Gastroesophageal sphincter (tissue), 4 donors: Measurements from ENCODE around the gene CYB561D1. TPM values are rescaled to one million over a fixed set of nuclear protein-coding genes. Genes with fewer than 3 reads are reported as not detected.

ENCODE experiments used
- ATAC-seq: fragments of 150-250 bp; one replicate; pipeline ENCODE4 v1.9.1; 2016; ENCODE audit warnings: mild to moderate bottlenecking, moderate library complexity
- H3K27ac ChIP-seq, 4 donors: fragments of 200-600 bp; sonication (generic) in 3 of 4; 1 replicate in 3 of 4; 2 replicates in 1 of 4; pipeline ENCODE4 v1.5.1; 2016 to 2019
- H3K27me3 ChIP-seq: fragments of 200-600 bp; sonication (generic); one replicate; pipeline ENCODE4 v1.5.1; 2019
- H3K36me3 ChIP-seq, 2 donors: fragments of 200-600 bp; sonication (generic); one replicate each; pipeline ENCODE4 v1.5.1; 2019; ENCODE audit warnings: control low read depth in 1 of 2
- H3K4me1 ChIP-seq, 3 donors: fragments of 200-600 bp; sonication (generic); 1 replicate in 2 of 3; 2 replicates in 1 of 3; pipeline ENCODE4 v1.5.1; 2016 to 2019; ENCODE audit warnings: control low read depth in 2 of 3
- H3K4me3 ChIP-seq, 2 donors: fragments of 200-600 bp; sonication (generic); one replicate each; pipeline ENCODE4 v1.5.1; 2019; ENCODE audit warnings: mild to moderate bottlenecking in 1 of 2, moderate library complexity in 1 of 2
- H3K9me3 ChIP-seq, 3 donors: fragments of 200-600 bp; sonication (generic); one replicate each; pipeline ENCODE4 v1.5.1; 2017 to 2019; ENCODE audit warnings: control low read depth in 2 of 3
- CTCF ChIP-seq, 4 experiments: fragments of 200-600 bp in 2 of 4; fragments of 450-650 bp in 2 of 4; sonication (generic) in 1 of 4; IDR thresholded peaks; one replicate each; pipeline ENCODE4 v1.5.1; 2017 to 2019; ENCODE audit warnings: antibody characterized with exemption in 4 of 4, mild to moderate bottlenecking in 2 of 4, moderate library complexity in 2 of 4
- EP300 ChIP-seq: sonication (generic); formaldehyde crosslinking; IDR thresholded peaks from one replicate; pipeline ENCODE4 v1.6.1; 2017; ENCODE audit warnings: antibody characterized with exemption, mild to moderate bottlenecking
- POLR2A ChIP-seq, 2 donors: fragments of 450-650 bp; IDR thresholded peaks; one replicate each; pipeline ENCODE4 v1.6.1; 2017; ENCODE audit warnings: antibody characterized with exemption in 2 of 2, mild to moderate bottlenecking in 2 of 2, moderate library complexity in 1 of 2
- POLR2AphosphoS5 ChIP-seq: sonication (generic); formaldehyde crosslinking; IDR thresholded peaks from one replicate; pipeline ENCODE4 v1.6.1; 2017; ENCODE audit warnings: antibody characterized with exemption
- WGBS, 2 donors: methylation state at CpG; one replicate each; pipeline ENCODE4 v1.1.5; 2018; ENCODE audit warnings: low coverage in 1 of 2; 5-methylcytosine and 5-hydroxymethylcytosine counted together
- total RNA-seq, 4 donors: library from RNA; depleted of rRNA; stranded (reverse); fragments of >200 nt; gene quantifications; one replicate each; pipeline ENCODE4 v1.1.0, GENCODE V29; 2016

The CYB561D1 gene
- total RNA-seq, 4 donors from 2014 or later, result 8.3 to 15.9 (median 10.7) TPM

- H3K36me3 ChIP-seq, result peaks cover 0 to 29% of the 10 kb centered on the region in 2 donors
- peak overlapping the region in 3 of 4 donors; percentile 59 to 73 (median 71) for H3K27ac ChIP-seq
- WGBS, 2 donors, result 52 to 56% methylated on average over 2 to 3 of the region's 4 CpGs
- H3K27me3 ChIP-seq, result no peaks in the 10 kb centered on the region
- H3K9me3 ChIP-seq, result no peaks in the 10 kb centered on the region
- TF ChIP-seq EP300 (no peak), CTCF (IDR thresholded peaks at IDR 0.05) (peak in 3 of 4 experiments; percentile 26 to 48 (median 35))
- peaks cover 0 to 73% (median 30%) of the 10 kb centered on the region in 3 donors for H3K4me1 ChIP-seq
- H3K4me3 ChIP-seq, result no peak overlapping the region
- peak; percentile 22 for ATAC-seq
Measured at GRCh38 chr1:109499661-109500536, 6.0 kb downstream of the CYB561D1 start.

- 0 to 20% methylated on average over 2 to 5 of the region's 5 CpGs for WGBS, 2 donors
- H3K4me1 ChIP-seq, result peaks cover 0 to 63% (median 24%) of the 10 kb centered on the region in 3 donors
- peak; percentile 64 for ATAC-seq
- H3K27ac ChIP-seq, result peak overlapping the region; percentile 37 to 73 (median 65)
- H3K4me3 ChIP-seq, result no peak overlapping the region
- TF ChIP-seq POLR2AphosphoS5, result peak; percentile 52
- TF ChIP-seq CTCF (IDR thresholded peaks at IDR 0.05), result no peak
- no peak for TF ChIP-seq POLR2A (IDR thresholded peaks at IDR 0.05)
- no peak for TF ChIP-seq EP300
- H3K27me3 ChIP-seq, result no peaks in the 10 kb centered on the region
- no peaks in the 10 kb centered on the region for H3K9me3 ChIP-seq
- peaks cover 0 to 24% of the 10 kb centered on the region in 2 donors for H3K36me3 ChIP-seq
Measured at GRCh38 chr1:109500941-109501381, 7.1 kb downstream of the CYB561D1 start.

- Histone ChIP-seq H3K36me3 (peaks cover 0 to 16% of the 10 kb centered on the region in 2 donors), H3K4me3 (no peak overlapping the region), H3K9me3 (no peaks in the 10 kb centered on the region), H3K27ac (peak overlapping the region in 3 of 4 donors; percentile 59 to 73 (median 71)), H3K27me3 (no peaks in the 10 kb centered on the region), H3K4me1 (peaks cover 0 to 57% (median 24%) of the 10 kb centered on the region in 3 donors)
- TF ChIP-seq POLR2A (IDR thresholded peaks at IDR 0.05) (no peak), POLR2AphosphoS5 (no peak), CTCF (IDR thresholded peaks at IDR 0.05) (no peak), EP300 (no peak)
- WGBS, 2 donors, result 56% methylated on average over 3 of the region's 5 CpGs; no CpG with 5 or more reads in 1 of the 2 donors
- ATAC-seq, result no peak
Measured at GRCh38 chr1:109501644-109502363, 7.9 kb downstream of the CYB561D1 start.

GRCh38 chr1:109502364-109502851 is 8.5 kb downstream of the CYB561D1 start:
- 73 to 75% methylated on average over 2 of the region's 3 CpGs for WGBS, 2 donors
- Histone ChIP-seq H3K27ac (peak overlapping the region in 3 of 4 donors; percentile 59 to 73 (median 71)), H3K36me3 (peaks cover 0 to 13% of the 10 kb centered on the region in 2 donors), H3K4me1 (peaks cover 0 to 60% (median 24%) of the 10 kb centered on the region in 3 donors), H3K4me3 (no peak overlapping the region), H3K27me3 (no peaks in the 10 kb centered on the region), H3K9me3 (no peaks in the 10 kb centered on the region)
- no peak for TF ChIP-seq EP300
- no peak for TF ChIP-seq POLR2AphosphoS5
- no peak for TF ChIP-seq POLR2A (IDR thresholded peaks at IDR 0.05)
- no peak for TF ChIP-seq CTCF (IDR thresholded peaks at IDR 0.05)
- ATAC-seq, result no peak
